ENCODE data around the gene LRBA. TPM values are rescaled to one million over a fixed set of nuclear protein-coding genes. Genes with fewer than 3 reads are reported as not detected.

The LRBA gene
- total and polyA plus RNA-seq, 7 donors = 16.8 to 184 (median 91.1) TPM

- no peaks in the 10 kb centered on the region for H3K9me3 ChIP-seq
- H3K36me3 ChIP-seq = no peaks in the 10 kb centered on the region
- WGBS, 2 donors = 13 to 26% methylated on average over 8 of the region's 8 CpGs
- intact Hi-C loops (cut with DNase I) = loop anchor here (10.0 kb wide), 1 partner anchor 152 kb away; no protein-coding TSS in a partner anchor
- H3K4me3 ChIP-seq = no peak overlapping the region
- DNase-seq = no peak
- H3K4me1 ChIP-seq = peaks cover 0 to 19% (median 9%) of the 10 kb centered on the region in 4 donors
- no peak overlapping the region for H3K27ac ChIP-seq
- TF ChIP-seq EP300 (IDR thresholded peaks at IDR 0.05) (no peak), POLR2A (IDR thresholded peaks at IDR 0.05) (no peak), POLR2AphosphoS5 (IDR thresholded peaks at IDR 0.05) (no peak)
- TF ChIP-seq, protein P1, sequence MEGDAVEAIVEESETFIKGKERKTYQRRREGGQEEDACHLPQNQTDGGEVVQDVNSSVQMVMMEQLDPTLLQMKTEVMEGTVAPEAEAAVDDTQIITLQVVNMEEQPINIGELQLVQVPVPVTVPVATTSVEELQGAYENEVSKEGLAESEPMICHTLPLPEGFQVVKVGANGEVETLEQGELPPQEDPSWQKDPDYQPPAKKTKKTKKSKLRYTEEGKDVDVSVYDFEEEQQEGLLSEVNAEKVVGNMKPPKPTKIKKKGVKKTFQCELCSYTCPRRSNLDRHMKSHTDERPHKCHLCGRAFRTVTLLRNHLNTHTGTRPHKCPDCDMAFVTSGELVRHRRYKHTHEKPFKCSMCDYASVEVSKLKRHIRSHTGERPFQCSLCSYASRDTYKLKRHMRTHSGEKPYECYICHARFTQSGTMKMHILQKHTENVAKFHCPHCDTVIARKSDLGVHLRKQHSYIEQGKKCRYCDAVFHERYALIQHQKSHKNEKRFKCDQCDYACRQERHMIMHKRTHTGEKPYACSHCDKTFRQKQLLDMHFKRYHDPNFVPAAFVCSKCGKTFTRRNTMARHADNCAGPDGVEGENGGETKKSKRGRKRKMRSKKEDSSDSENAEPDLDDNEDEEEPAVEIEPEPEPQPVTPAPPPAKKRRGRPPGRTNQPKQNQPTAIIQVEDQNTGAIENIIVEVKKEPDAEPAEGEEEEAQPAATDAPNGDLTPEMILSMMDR (IDR thresholded peaks at IDR 0.05) = no peak
- no peaks in the 10 kb centered on the region for H3K27me3 ChIP-seq
Observed at GRCh38 chr4:151012820-151013219, 2.3 kb downstream of the LRBA start.

DNA sequence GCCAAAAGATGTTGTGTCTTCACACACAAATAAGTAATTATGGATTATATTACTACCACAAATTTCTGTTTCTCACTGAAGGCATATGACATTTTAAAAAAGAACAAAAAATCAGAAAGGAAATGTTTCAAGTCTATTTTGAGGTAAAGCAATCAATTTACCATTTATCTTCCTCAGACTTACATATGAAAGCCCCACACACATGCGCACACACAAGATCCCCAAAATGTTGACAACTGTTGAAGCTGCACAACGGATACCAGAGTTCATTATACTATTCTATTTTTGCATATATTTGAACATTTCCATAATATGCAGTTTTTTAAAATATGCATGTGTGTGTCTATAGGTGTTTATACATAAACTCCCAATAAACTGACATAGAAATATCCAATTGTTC is 2.7 kb downstream of the LRBA start:
- intact Hi-C loops (cut with DNase I) = loop anchor here (10.0 kb wide), 1 partner anchor 152 kb away; no protein-coding TSS in a partner anchor
- Histone ChIP-seq H3K36me3 (no peaks in the 10 kb centered on the region), H3K9me3 (no peaks in the 10 kb centered on the region), H3K27me3 (no peaks in the 10 kb centered on the region), H3K4me3 (no peak overlapping the region), H3K27ac (no peak overlapping the region), H3K4me1 (peaks cover 0 to 19% (median 9%) of the 10 kb centered on the region in 4 donors)
- TF ChIP-seq EP300 (IDR thresholded peaks at IDR 0.05) = no peak
- TF ChIP-seq, protein P1 (IDR thresholded peaks at IDR 0.05) = no peak
- no peak for TF ChIP-seq POLR2AphosphoS5 (IDR thresholded peaks at IDR 0.05)
- TF ChIP-seq POLR2A (IDR thresholded peaks at IDR 0.05) = no peak
- WGBS, 2 donors = 53 to 61% methylated on average over 2 of the region's 2 CpGs
- no peak for DNase-seq

DNA sequence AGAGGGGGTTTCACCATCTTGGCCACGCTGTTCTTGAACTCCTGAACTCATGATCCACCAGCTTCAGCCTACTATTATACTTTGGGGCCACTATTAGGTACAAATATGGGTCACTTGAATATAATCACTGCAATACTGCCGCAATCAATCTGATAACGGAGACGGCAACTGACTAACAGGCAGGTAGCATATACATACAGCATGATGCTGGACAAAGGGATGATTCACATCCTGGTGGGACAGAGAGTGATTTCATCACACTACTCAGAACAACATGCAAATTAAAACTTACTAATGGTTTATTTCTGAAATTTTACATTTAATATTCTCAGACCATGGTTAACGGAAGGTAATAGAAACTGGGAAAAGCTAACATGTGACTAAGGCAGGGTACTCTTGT is 10.9 kb downstream of the LRBA start:
- WGBS, 2 donors = 95 to 96% methylated on average over 5 of the region's 5 CpGs
- no peak for DNase-seq
- intact Hi-C loops (cut with DNase I) = no loop called here
- TF ChIP-seq, protein P1 (IDR thresholded peaks at IDR 0.05) = no peak
- no peak for TF ChIP-seq POLR2AphosphoS5 (IDR thresholded peaks at IDR 0.05)
- no peaks in the 10 kb centered on the region for H3K4me1 ChIP-seq
- no peak overlapping the region for H3K4me3 ChIP-seq
- no peaks in the 10 kb centered on the region for H3K36me3 ChIP-seq
- H3K27ac ChIP-seq = no peak overlapping the region
- no peaks in the 10 kb centered on the region for H3K9me3 ChIP-seq
- H3K27me3 ChIP-seq = no peaks in the 10 kb centered on the region

DNA sequence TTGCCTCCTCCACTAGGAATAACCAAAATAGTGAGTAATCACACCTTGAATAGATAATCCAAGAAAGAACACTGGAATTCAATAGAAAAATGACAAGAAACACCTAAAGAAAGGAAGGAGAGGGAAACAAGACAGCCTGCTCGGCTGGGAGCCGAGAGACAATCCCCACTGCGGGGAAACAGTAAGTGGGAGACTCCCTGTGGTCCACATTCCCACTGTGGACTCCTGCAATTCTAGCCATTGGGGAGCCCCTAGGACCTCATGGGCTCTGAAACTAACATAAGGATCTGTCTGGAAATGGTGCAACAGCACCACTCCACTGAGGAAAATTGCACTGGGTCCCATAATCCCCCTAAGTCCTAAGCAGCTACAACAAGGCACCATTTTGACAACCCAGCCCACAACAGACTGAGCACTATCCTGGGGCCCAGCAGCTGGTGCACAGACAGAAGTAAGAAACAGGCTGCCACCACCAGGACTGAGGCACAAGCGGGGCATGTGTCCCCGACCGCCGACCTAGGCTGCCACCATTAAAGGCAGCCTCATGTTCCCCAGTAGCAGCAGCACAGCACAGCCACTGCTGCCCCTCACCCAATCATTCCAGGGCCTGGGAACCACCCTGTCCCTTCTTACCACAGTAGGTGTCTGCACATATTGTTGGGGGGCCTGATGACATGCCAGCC is 14.2 kb downstream of the LRBA start:
- Histone ChIP-seq H3K4me3 (no peak overlapping the region), H3K9me3 (no peaks in the 10 kb centered on the region), H3K4me1 (no peaks in the 10 kb centered on the region), H3K36me3 (no peaks in the 10 kb centered on the region), H3K27ac (no peak overlapping the region), H3K27me3 (no peaks in the 10 kb centered on the region)
- 96 to 97% methylated on average over 7 of the region's 7 CpGs for WGBS, 2 donors
- no peak for DNase-seq
- intact Hi-C loops (cut with DNase I) = no loop called here
- TF ChIP-seq EP300 (IDR thresholded peaks at IDR 0.05) = no peak
- no peak for TF ChIP-seq POLR2AphosphoS5 (IDR thresholded peaks at IDR 0.05)
- TF ChIP-seq, protein P1 (IDR thresholded peaks at IDR 0.05) = no peak
- no peak for TF ChIP-seq POLR2A (IDR thresholded peaks at IDR 0.05)

GRCh38 chr4:150999086-150999485 is 16.0 kb downstream of the LRBA start:
- H3K4me3 ChIP-seq = no peak overlapping the region
- H3K9me3 ChIP-seq = no peaks in the 10 kb centered on the region
- 66 to 87% methylated on average over 1 of the region's 1 CpG for WGBS, 2 donors
- H3K27ac ChIP-seq = no peak overlapping the region
- TF ChIP-seq POLR2AphosphoS5 (IDR thresholded peaks at IDR 0.05) = no peak
- no peak for TF ChIP-seq EP300 (IDR thresholded peaks at IDR 0.05)
- no peak for TF ChIP-seq POLR2A (IDR thresholded peaks at IDR 0.05)
- TF ChIP-seq, protein P1 (IDR thresholded peaks at IDR 0.05) = no peak
- intact Hi-C loops (cut with DNase I) = no loop called here
- no peak for DNase-seq
- no peaks in the 10 kb centered on the region for H3K36me3 ChIP-seq
- H3K27me3 ChIP-seq = no peaks in the 10 kb centered on the region
- no peaks in the 10 kb centered on the region for H3K4me1 ChIP-seq
